Measurements from ENCODE around the gene VAMP2. TPM values are rescaled to one million over a fixed set of nuclear protein-coding genes. Genes with fewer than 3 reads are reported as not detected.

VAMP2 gene
- total RNA-seq, 1 donor from 2014 or later, result 2.1 TPM

- TF ChIP-seq CTCF (conservative IDR thresholded peaks at IDR 0.05; ENCODE audit: low read depth, low read length), result no peak
- DNase-seq (ENCODE audit: low read depth), result no peak
Observed at GRCh38 chr17:8131844-8132441, 30.8 kb downstream of the VAMP2 start.

GRCh38 chr17:8128125-8128784 is 34.5 kb downstream of the VAMP2 start:
- no peak overlapping the region for H3K4me3 ChIP-seq (ENCODE audit: low read depth, low read length)
- no peak for TF ChIP-seq CTCF (conservative IDR thresholded peaks at IDR 0.05; ENCODE audit: low read depth, low read length)
- DNase-seq (ENCODE audit: low read depth), result no peak

More at GRCh38 chr17:8131844-8132441, 30.8 kb downstream of the VAMP2 start:
- no peak overlapping the region for H3K4me3 ChIP-seq (ENCODE audit: low read depth, low read length)

- TF ChIP-seq CTCF (conservative IDR thresholded peaks at IDR 0.05; ENCODE audit: low read depth, low read length), result no peak
- DNase-seq (ENCODE audit: low read depth), result no peak
- H3K4me3 ChIP-seq (ENCODE audit: low read depth, low read length), result peak overlapping the region; percentile 72
Observed at GRCh38 chr17:8126491-8127066, 36.2 kb downstream of the VAMP2 start.

GRCh38 chr17:8125947-8126490 is 36.7 kb downstream of the VAMP2 start:
- H3K4me3 ChIP-seq (ENCODE audit: low read depth, low read length), result peak overlapping the region; percentile 72
- no peak for DNase-seq (ENCODE audit: low read depth)
- no peak for TF ChIP-seq CTCF (conservative IDR thresholded peaks at IDR 0.05; ENCODE audit: low read depth, low read length)

- DNase-seq (ENCODE audit: low read depth), result no peak
- H3K4me3 ChIP-seq (ENCODE audit: low read depth, low read length), result peak overlapping the region; percentile 72
- no peak for TF ChIP-seq CTCF (conservative IDR thresholded peaks at IDR 0.05; ENCODE audit: low read depth, low read length)
Observed at GRCh38 chr17:8125154-8125946, 37.4 kb downstream of the VAMP2 start.

GRCh38 chr17:8124350-8125153 is 38.2 kb downstream of the VAMP2 start:
- no peak for TF ChIP-seq CTCF (conservative IDR thresholded peaks at IDR 0.05; ENCODE audit: low read depth, low read length)
- peak overlapping the region; percentile 75 for H3K4me3 ChIP-seq (ENCODE audit: low read depth, low read length)
- DNase-seq (ENCODE audit: low read depth), result no peak
